ENCODE measurements around the gene MTG1. TPM values are rescaled to one million over a fixed set of nuclear protein-coding genes. Genes with fewer than 3 reads are reported as not detected.
"Not testable (repeated sequence)": the region's sequence is repeated elsewhere in the genome, so short reads cannot be mapped to it uniquely, and the experiment has no call there.

The MTG1 gene
- total RNA-seq, 1 experiment from 2014 or later = 26.9 TPM

DNA sequence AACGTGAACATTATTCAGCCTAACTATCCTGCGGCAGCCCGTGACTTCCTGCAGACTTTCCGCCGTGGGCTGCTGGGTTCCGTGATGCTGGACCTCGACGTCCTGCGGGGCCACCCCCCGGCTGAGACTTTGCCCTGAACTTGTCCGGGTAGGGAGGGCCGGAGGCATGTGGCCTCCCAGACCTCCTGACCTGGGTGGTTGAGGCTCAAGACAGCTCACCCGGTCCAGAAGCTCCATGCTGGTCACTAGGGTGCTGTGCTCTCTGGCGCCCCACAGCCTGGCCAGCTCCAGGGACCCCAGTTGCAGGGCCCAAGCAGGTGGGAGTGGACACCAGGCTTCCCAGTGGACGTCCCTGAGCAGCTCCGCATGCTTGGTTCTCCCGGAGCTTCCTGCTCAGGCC, 26.1 kb downstream of the MTG1 start:
- Histone ChIP-seq H3K79me2 (ENCODE audit: low read length) (peaks cover 4% of the 10 kb centered on the region; the same call in 1 of the 2 replicates), H3K36me3 (ENCODE audit: insufficient read depth, low read length) (peaks cover 46% of the 10 kb centered on the region), H3K9ac (ENCODE audit: low read length) (no peak overlapping the region), H3K9me2 (replicated peaks; ENCODE audit: insufficient read depth, low read length) (no peaks in the 10 kb centered on the region), H3K9me3 (ENCODE audit: low read length) (no peaks in the 10 kb centered on the region; the same call in 1 of the 2 replicates), H3K27ac (ENCODE audit: low read length) (no peak overlapping the region), H4K20me1 (ENCODE audit: insufficient read depth, low read depth, low read length) (no peaks in the 10 kb centered on the region), H3K27me3 (ENCODE audit: low read length) (no peaks in the 10 kb centered on the region), H3K4me1 (ENCODE audit: low read length) (no peaks in the 10 kb centered on the region), H3K4me2 (ENCODE audit: low read depth, low read length, poor library complexity, severe bottlenecking) (no peak overlapping the region), H2AFZ (ENCODE audit: low read length) (no peak overlapping the region), H3K4me3 (ENCODE audit: low read length) (no peak overlapping the region)
- DNase-seq = no peak

DNA sequence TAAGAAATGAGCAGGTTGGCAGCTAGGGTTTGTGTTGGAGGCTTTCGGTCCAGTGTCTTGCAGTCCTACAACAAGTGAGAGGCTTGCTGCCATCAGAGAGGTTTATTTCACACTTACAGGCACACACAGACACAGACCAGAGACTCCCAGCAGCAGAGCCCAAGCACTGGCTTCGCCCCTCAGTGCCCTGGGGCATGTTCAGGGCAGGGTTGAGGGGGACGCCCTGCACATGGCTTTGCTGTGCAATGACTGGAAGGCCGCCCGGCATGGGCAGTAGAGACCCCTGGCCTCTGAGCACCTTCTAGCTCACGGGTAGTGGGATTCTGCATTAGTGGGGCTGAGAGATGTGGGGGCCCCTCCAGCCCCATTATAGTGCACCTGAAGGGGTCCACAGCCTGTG, 26.6 kb downstream of the MTG1 start:
- Histone ChIP-seq H3K4me3 (ENCODE audit: low read length) (no peak overlapping the region), H4K20me1 (ENCODE audit: insufficient read depth, low read depth, low read length) (no peaks in the 10 kb centered on the region), H3K27me3 (ENCODE audit: low read length) (no peaks in the 10 kb centered on the region), H3K4me2 (ENCODE audit: low read depth, low read length, poor library complexity, severe bottlenecking) (no peak overlapping the region), H3K36me3 (ENCODE audit: insufficient read depth, low read length) (peaks cover 40% of the 10 kb centered on the region), H3K4me1 (ENCODE audit: low read length) (no peaks in the 10 kb centered on the region), H3K9ac (ENCODE audit: low read length) (no peak overlapping the region), H2AFZ (ENCODE audit: low read length) (no peak overlapping the region), H3K9me3 (ENCODE audit: low read length) (no peaks in the 10 kb centered on the region; the same call in 1 of the 2 replicates), H3K27ac (ENCODE audit: low read length) (no peak overlapping the region), H3K79me2 (ENCODE audit: low read length) (no peaks in the 10 kb centered on the region), H3K9me2 (replicated peaks; ENCODE audit: insufficient read depth, low read length) (no peaks in the 10 kb centered on the region)
- DNase-seq = no peak

DNA sequence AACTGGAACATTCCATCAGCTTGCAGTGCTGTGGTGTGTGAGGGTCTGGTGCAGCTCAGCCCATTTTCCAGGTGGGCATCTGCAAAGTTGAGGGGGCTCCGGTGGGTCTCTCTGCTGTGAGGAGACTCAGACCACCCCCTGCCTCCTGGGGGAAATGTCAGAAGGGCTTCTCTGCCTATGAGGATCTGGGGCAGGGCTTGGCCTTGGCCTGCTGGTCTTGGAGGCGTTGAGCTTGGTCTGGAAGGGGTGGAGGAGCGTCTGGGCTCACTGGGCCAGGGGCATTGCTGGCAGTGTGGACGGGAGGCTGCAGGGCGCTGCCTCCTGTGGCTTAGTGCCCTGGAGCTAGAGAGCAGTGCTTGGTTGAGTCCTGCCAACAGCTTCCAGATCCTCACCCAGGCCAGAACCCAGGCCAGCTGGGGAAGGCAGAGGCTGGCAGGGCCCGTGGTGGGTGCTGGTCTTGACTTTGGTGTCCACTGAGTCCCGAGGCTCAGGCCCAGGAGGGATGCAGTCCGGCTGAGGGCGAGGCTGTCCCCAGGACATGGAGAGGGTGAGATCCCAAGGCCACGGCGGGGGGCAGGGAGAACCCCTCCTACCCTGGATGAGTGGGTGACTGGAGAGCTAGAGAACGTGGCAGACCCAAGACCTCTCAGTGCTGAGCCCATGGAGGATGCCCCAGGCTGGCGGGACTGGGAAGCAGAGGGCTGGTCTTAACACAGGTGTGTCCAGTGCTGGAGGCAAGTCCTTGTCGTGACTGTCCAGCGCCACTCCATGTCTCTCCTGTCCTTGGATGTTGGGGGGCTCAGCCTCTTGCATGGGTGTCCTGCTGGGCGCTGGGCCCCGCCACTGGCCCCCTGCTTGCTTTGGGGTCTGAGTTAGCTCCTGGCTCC, 27.6 kb downstream of the MTG1 start:
- DNase-seq = no peak
- Histone ChIP-seq H3K4me3 (ENCODE audit: low read length) (no peak overlapping the region), H3K4me2 (ENCODE audit: low read depth, low read length, poor library complexity, severe bottlenecking) (no peak overlapping the region), H3K9me2 (replicated peaks; ENCODE audit: insufficient read depth, low read length) (no peaks in the 10 kb centered on the region), H3K4me1 (ENCODE audit: low read length) (no peaks in the 10 kb centered on the region), H2AFZ (ENCODE audit: low read length) (no peak overlapping the region), H3K9ac (ENCODE audit: low read length) (no peak overlapping the region), H4K20me1 (ENCODE audit: insufficient read depth, low read depth, low read length) (no peaks in the 10 kb centered on the region), H3K27ac (ENCODE audit: low read length) (no peak overlapping the region), H3K79me2 (ENCODE audit: low read length) (no peaks in the 10 kb centered on the region), H3K9me3 (ENCODE audit: low read length) (no peaks in the 10 kb centered on the region; the same call in 1 of the 2 replicates), H3K27me3 (ENCODE audit: low read length) (no peaks in the 10 kb centered on the region), H3K36me3 (ENCODE audit: insufficient read depth, low read length) (peaks cover 35% of the 10 kb centered on the region)

DNA sequence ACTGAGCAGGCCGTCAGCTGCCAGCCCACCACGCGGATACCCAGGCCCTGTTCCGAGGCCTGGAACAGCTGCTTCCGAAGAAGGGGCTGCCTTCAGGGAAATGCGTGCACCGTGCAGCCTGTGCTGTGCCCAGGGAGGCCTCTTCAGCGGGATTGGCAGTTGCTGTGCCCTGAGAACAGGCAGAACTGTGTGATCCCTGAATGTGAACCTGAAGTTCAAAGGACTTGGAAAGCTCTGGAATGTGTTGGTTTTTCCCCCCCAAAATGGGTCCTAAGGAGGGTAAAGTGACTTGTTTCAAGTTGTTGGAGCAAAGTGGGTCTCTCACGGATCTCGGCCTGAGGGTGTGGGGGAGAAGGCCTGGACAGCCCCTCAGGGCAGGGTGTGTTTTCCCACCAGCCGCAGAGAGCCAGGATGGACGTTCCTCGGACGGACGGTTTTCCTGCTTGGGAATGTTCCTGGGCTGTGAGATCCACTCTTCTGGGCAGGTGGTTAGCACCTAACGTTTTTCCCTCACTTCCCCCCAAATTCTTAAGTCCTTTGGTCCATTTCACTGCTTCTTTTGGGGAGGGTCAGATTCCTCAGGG, 28.4 kb downstream of the MTG1 start:
- Histone ChIP-seq H3K4me3 (ENCODE audit: low read length) (no peak overlapping the region), H2AFZ (ENCODE audit: low read length) (no peak overlapping the region), H3K36me3 (ENCODE audit: insufficient read depth, low read length) (peaks cover 35% of the 10 kb centered on the region), H4K20me1 (ENCODE audit: insufficient read depth, low read depth, low read length) (no peaks in the 10 kb centered on the region), H3K9ac (ENCODE audit: low read length) (no peak overlapping the region), H3K9me2 (replicated peaks; ENCODE audit: insufficient read depth, low read length) (no peaks in the 10 kb centered on the region), H3K79me2 (ENCODE audit: low read length) (no peaks in the 10 kb centered on the region), H3K27ac (ENCODE audit: low read length) (no peak overlapping the region), H3K4me2 (ENCODE audit: low read depth, low read length, poor library complexity, severe bottlenecking) (no peak overlapping the region), H3K4me1 (ENCODE audit: low read length) (no peaks in the 10 kb centered on the region), H3K9me3 (ENCODE audit: low read length) (no peaks in the 10 kb centered on the region; the same call in 1 of the 2 replicates), H3K27me3 (ENCODE audit: low read length) (no peaks in the 10 kb centered on the region)
- DNase-seq = no peak

DNA sequence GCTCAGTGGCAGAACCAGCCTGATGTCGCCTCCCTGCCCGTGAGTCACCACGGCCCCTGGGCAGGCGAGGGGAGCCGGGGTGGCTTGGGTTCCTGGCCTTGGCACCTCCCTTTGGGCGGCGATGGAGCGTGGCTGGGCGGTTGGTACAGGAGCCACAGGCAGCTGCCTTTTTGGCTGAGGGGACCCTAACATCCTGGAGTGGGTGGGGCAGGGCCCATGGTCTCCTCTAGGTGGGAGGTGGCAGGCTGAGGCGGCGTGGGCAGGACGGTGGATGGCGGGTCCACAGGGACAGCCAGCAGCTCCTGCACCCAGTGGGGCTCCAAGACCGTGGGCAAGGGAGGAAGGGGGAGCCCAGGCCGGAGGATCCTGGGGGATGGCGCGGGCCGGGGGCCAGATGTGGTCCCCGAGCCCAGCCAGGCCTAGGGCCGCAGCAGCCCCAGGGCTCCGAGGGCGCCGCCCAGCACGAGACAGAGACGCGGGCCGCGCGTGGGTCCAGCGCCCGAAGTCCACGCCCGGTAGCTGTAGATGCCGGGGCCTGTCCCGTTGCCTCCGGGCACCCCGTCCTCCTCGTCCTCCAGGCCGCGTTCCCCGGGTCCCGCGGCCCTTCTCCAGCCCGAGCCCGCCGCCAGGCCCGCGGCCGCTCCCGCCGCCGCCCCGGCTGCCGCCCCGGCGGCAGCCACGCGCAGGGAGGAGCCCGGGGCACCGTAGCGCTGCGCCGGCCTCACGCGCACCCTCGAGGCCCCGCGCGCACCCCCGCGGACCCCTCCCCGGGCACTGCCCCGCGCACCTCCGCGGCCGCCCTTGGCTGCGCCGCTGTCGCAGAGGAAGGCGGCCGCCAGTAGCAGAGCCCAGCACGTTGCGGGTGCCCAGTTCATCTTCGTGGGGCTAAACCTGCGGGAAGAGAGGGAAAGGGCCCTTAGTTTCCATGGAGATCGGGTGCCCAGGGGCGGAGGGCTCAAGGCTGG, 29.1 kb downstream of the MTG1 start:
- no peak for DNase-seq
- Histone ChIP-seq H3K9ac (ENCODE audit: low read length) (no peak overlapping the region), H3K79me2 (ENCODE audit: low read length) (no peaks in the 10 kb centered on the region), H4K20me1 (ENCODE audit: insufficient read depth, low read depth, low read length) (no peaks in the 10 kb centered on the region), H3K4me1 (ENCODE audit: low read length) (no peaks in the 10 kb centered on the region), H3K9me3 (ENCODE audit: low read length) (no peaks in the 10 kb centered on the region; the same call in 1 of the 2 replicates), H3K9me2 (replicated peaks; ENCODE audit: insufficient read depth, low read length) (no peaks in the 10 kb centered on the region), H3K36me3 (ENCODE audit: insufficient read depth, low read length) (peaks cover 35% of the 10 kb centered on the region), H3K4me2 (ENCODE audit: low read depth, low read length, poor library complexity, severe bottlenecking) (no peak overlapping the region), H2AFZ (ENCODE audit: low read length) (no peak overlapping the region), H3K27ac (ENCODE audit: low read length) (no peak overlapping the region), H3K27me3 (ENCODE audit: low read length) (no peaks in the 10 kb centered on the region), H3K4me3 (ENCODE audit: low read length) (no peak overlapping the region)

DNA sequence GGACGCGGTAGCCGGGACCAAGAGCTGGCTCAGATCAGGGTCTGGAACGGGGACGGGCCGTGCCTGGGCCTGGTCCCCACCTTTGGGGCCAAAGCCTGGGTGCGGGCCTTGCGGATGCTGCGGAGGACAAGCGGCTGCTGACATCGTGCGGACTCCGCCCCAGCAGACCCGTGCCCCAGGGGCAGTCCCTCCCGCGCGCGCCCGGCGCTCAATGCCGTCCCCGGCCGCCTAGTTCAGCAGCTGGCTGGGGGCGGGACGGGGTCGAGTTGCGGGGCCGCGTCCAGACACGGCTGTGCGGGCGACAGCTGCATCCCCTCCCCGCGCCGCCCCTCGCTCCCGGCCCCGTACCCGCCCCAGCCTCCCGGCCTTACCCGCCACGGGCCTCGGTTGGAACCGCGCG, 30.1 kb downstream of the MTG1 start:
- H3K4me2 ChIP-seq (ENCODE audit: low read depth, low read length, poor library complexity, severe bottlenecking); H2AFZ ChIP-seq (ENCODE audit: low read length); H3K79me2 ChIP-seq (ENCODE audit: low read length); H3K9me3 ChIP-seq (ENCODE audit: low read length); H3K27ac ChIP-seq (ENCODE audit: low read length); H3K4me1 ChIP-seq (ENCODE audit: low read length); H3K4me3 ChIP-seq (ENCODE audit: low read length); DNase-seq; H3K27me3 ChIP-seq (ENCODE audit: low read length); H3K9ac ChIP-seq (ENCODE audit: low read length); H4K20me1 ChIP-seq (ENCODE audit: insufficient read depth, low read depth, low read length); H3K9me2 ChIP-seq (replicated peaks; ENCODE audit: insufficient read depth, low read length): not testable (repeated sequence)
- peaks cover 25% of the 10 kb centered on the region for H3K36me3 ChIP-seq (ENCODE audit: insufficient read depth, low read length)

DNA sequence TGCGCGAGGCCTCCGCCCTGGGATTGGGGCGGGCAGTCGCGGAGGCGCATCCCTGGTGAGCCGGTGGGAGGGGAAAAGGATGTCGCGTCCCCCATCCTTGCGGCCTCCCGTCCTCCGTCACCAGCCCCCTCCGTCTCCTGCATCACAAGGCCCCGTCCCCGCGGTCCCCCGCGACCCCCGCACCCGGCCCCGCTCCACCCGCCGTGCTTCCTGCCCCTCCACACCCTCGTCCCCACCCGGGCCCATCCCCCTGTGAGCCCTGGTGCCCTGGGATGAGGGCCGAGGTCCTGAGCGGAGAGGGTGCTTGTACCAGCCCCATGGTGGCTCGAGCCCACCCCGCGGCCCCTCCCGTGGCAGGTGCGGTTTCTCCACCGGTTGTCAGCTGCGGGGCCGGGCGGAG, 30.6 kb downstream of the MTG1 start, which contains the start of gene SPRN:
Gene SPRN (minus strand): TSS at position 25 of the 400 bp plus-strand sequence. CDS start 944 bp downstream, outside the sequence.
- DNase-seq; H3K9me3 ChIP-seq (ENCODE audit: low read length); H3K9me2 ChIP-seq (replicated peaks; ENCODE audit: insufficient read depth, low read length); H2AFZ ChIP-seq (ENCODE audit: low read length); H4K20me1 ChIP-seq (ENCODE audit: insufficient read depth, low read depth, low read length); H3K4me2 ChIP-seq (ENCODE audit: low read depth, low read length, poor library complexity, severe bottlenecking); H3K4me3 ChIP-seq (ENCODE audit: low read length); H3K27ac ChIP-seq (ENCODE audit: low read length); H3K79me2 ChIP-seq (ENCODE audit: low read length); H3K4me1 ChIP-seq (ENCODE audit: low read length); H3K9ac ChIP-seq (ENCODE audit: low read length); H3K27me3 ChIP-seq (ENCODE audit: low read length): not testable (repeated sequence)
- H3K36me3 ChIP-seq (ENCODE audit: insufficient read depth, low read length) = peaks cover 21% of the 10 kb centered on the region; the same call in 1 of the 2 replicates

DNA sequence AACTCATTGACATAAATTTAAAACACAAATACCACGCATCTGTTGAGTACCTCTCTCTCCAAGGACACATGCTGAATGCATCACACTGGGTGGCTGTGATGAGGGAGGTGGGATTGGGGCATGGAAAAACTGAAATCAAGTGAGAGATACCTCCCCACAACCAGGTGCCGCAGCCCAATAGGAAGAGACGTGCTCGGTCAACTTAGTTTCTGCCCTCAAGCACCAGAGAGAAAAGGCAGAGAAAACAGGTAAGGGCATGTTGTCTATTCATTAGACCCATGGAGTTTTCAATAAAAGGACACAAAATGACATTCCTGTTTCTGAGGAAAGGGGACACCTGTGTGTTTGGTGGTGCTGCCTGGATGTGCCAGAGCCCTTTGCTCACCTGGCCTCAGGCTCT, 35.6 kb downstream of the MTG1 start:
- H3K79me2 ChIP-seq (ENCODE audit: low read length); H3K4me1 ChIP-seq (ENCODE audit: low read length); H4K20me1 ChIP-seq (ENCODE audit: insufficient read depth, low read depth, low read length); H3K4me2 ChIP-seq (ENCODE audit: low read depth, low read length, poor library complexity, severe bottlenecking); H3K9me2 ChIP-seq (replicated peaks; ENCODE audit: insufficient read depth, low read length); H3K9ac ChIP-seq (ENCODE audit: low read length); H3K36me3 ChIP-seq (ENCODE audit: insufficient read depth, low read length); H3K9me3 ChIP-seq (ENCODE audit: low read length); H2AFZ ChIP-seq (ENCODE audit: low read length); H3K27ac ChIP-seq (ENCODE audit: low read length); H3K27me3 ChIP-seq (ENCODE audit: low read length); H3K4me3 ChIP-seq (ENCODE audit: low read length); DNase-seq: not testable (repeated sequence)

Data from Karpas-422 (cell line).